ENCODE measurements around the gene SGSH. TPM values are rescaled to one million over a fixed set of nuclear protein-coding genes. Genes with fewer than 3 reads are reported as not detected.

The SGSH gene
- polyA plus RNA-seq, 1 donor = 19.7 TPM

Other genes with a start within 250 kb of the SGSH start
- gene TBC1D16, start 184.5 kb downstream of the SGSH start, polyA plus RNA-seq (ENCODE audit: insufficient read length) = 26.2 TPM
- gene CCDC40, start 183.7 kb downstream of the SGSH start, polyA plus RNA-seq (ENCODE audit: insufficient read length) = 5.5 TPM
- 33.8 TPM for gene GAA, start 118.8 kb downstream of the SGSH start, polyA plus RNA-seq (ENCODE audit: insufficient read length)
- gene EIF4A3, start 73.2 kb downstream of the SGSH start, polyA plus RNA-seq (ENCODE audit: insufficient read length) = 63.5 TPM
- 0.92 TPM for gene CARD14, start 50.3 kb downstream of the SGSH start, polyA plus RNA-seq (ENCODE audit: insufficient read length)
- 8.1 TPM for gene SLC26A11, start 94 bp upstream of the SGSH start, polyA plus RNA-seq (ENCODE audit: insufficient read length)
- gene RNF213, start 40.5 kb upstream of the SGSH start, polyA plus RNA-seq (ENCODE audit: insufficient read length) = 31.0 TPM
- gene ENDOV, start 194.8 kb upstream of the SGSH start, polyA plus RNA-seq (ENCODE audit: insufficient read length) = 21.9 TPM

All from forelimb muscle (tissue), 1 donor.